ENCODE results near the gene CLEC19A.

Gene CLEC19A

DNA sequence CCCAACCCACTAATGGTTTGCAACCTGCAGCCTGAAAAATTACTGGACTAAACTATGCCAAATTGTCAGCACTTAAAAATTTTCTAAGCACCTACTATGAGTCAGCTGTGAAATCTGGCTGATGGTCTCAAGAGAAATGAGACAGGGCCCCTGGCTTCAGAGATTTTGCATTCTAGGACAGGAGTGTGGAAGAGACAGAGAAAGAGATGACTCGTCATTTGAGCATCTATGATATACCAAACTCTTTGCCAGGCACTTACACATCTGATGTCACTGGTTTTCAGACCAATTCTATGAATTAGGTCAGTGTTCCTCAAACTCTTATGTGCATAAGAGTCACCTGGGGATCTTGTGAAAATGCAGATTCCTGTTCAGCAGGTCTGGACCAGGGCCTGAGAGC lies 44.4 kb downstream of the CLEC19A start:
- DNase-seq = no peak

DNA sequence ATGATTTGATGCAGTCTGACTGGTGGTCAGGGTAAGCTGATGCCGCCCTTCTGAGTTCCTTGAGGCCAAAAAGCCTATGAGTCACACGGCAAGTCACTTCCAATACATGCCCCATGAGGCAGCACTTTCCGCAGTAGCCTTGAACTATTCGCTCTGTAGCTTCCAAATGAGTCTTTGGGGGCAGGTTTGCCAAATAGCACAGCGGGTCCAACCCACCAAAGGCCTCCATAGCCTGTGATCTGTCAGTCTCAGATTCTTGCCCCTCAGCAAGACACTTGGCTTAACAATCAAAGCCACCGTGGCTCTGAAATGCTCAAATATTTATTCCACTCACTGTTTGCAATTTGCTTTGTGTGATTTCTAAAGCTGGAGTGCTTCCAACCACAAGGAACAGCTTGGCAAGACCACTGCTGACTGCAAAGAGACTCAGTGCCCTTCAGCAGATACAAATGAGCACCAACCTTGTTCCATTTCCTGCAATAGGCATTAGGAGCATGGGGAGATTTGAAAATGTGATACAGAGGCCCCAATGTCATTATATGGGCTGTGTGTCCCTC lies 45.4 kb downstream of the CLEC19A start:
- no peak for DNase-seq

DNA sequence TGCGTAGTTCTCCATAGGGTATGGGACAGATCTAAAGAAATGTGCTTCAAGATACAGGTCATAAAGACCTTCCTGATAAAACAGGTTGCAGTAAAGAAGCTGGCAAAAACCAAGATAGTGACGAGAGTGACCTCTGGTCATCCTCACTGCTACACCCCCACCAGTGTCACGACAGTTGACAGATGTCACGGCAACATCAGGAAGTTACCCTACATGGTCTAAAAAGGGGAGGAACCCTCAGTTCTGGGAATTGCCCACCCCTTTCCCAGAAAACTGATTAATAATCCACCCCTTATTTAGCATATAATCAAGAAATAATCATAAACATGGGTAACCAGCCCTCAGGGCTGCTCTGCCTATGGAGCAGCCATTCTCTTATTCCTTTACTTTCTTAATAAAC lies 46.3 kb downstream of the CLEC19A start:
- DNase-seq = no peak

DNA sequence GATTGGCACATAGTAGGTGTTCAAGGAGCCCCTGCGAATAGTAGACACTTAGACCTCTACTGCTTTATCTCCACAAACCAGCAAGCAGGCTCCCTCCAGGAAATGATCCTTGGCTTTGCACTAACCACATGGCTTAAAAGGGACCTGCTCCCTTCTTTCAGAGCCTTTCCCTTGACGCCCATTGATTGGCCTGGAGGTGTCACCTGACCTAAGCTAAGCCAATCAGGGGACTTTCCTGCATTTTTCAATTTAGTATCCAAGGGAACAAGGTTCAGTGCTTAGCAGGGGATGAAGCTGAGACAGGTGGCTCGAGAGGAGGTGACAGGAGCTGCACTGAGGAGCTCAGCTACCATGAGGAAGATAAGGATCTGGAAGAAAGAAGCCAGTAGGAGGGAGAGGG lies 52.8 kb downstream of the CLEC19A start:
- no peak for DNase-seq

DNA sequence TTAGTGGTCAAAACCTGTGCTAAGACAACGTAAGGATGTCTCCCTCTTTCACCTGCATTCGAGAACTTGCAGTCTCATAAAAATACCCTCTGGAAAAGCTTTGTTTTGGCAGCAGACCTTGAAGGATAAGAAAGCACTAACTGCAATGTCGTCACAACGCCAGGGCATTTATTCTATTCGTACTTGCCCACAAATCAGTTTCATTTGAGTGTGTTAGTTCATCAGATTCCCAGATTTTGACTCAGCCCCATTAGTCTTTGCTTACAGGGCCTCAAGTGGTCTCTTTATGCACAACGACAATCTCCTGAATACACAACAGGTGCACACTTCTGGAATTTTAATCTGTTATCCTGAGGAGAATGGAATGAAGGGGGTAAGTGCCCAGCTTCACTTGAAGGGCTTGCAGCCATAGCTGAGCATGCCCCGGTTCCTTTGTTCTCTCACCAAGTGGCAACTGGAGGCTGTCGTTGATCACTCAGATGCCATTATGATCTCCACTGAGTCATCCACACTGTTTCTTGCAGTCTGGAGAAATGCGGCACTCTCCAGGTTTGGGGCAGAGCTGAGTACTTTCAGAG lies 58.8 kb downstream of the CLEC19A start:
- DNase-seq = no peak

DNA sequence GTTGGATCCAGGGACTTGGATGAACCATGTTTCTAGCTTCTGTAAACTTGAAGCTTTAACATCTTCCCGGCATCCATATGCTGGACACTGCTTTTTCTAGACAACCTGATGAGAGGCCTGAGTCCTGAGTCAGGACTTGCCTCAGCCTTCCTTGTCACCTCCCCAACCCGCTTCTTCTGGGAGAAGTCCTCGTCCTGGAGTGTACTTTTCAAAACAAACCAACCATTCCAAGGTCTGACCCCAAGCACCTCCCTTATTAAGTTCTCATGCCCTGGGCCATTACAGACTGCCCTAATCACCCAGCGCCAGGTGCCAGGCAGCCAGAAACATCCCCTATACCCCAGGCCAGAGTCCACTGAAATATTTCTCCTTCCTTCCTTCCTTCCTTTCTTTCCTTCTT lies 59.4 kb downstream of the CLEC19A start:
- no peak for DNase-seq

DNA sequence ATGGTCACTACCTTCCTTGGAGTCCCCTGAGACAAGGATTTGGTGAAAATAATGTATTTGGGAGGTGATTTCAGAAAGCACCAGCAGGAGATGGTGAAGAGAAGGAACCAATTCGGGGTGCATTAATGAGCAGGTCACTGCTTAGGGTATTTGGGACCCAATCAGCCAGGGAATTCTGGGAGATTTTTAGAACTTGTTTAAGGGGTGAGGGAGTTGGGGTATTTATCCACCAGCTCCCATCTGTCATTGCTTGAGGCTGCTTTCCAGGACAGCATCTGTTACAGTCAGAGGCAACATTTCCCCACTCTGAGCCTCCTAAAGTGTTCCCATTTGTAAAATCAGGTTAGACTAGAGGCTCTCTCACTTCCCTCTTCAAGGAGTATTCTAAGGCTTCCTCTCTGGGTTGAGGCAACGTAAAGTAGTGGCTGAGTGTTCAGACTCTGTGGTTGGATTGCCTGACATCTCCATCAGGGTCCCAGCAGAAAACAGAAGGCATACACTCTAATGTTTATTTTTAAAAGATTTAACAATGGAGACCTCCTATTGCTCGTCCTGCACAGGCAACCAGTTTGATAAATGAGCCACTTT lies 60.9 kb downstream of the CLEC19A start:
- no peak for DNase-seq

DNA sequence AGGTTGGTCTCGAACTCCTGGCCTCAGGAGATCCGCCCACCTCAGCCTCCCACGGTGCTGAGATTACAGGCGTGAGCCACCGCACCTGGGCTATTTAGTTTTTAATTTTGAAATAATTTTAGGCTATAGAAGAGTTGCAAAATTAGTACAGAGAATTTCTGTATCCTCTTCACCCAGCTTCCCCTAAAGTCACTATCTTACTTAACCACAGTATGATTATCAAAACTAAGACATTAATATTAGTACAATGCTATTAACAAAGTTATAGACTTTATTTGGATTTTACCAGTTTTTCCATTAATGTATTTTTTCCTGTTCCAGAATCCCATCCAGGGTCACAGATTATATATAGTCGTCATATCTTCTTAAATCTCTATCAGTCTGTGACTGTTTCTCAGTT lies 62.6 kb downstream of the CLEC19A start:
- no peak for DNase-seq

DNA sequence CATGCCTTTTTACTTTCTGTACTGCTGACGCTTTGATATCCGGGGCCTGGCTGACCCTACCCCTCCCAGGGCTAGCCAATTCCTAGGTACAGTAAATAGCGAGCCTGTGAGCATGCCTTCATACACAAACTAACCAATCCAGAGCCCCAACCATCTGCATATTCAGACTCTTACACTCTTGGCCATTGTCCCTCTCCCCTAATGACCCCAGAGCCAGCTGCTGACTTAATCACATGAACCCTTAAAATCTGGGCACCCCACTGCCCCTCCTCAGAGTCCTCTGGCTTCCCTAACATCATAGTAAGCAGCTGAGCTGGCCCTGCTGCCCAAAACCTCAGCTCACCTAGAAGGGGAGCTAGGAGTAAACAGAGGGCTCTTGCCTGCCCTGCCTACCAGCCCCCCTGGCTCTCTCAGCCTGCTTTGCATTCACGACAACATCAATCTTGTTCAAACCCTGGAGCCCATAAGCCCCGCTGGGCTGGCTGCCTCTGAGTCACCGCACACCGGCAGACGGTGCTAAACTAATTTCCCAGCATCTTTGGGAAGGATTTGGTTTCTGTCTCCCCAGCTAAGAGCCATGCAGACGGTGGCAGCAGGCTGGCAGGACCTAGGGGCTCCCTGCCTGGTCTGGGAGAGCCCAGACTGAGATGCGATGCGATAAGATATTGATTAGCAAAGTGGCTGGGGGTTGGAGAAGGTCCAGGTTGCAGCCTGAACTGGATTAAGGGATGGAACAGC lies 63.2 kb downstream of the CLEC19A start:
- no peak for DNase-seq

DNA sequence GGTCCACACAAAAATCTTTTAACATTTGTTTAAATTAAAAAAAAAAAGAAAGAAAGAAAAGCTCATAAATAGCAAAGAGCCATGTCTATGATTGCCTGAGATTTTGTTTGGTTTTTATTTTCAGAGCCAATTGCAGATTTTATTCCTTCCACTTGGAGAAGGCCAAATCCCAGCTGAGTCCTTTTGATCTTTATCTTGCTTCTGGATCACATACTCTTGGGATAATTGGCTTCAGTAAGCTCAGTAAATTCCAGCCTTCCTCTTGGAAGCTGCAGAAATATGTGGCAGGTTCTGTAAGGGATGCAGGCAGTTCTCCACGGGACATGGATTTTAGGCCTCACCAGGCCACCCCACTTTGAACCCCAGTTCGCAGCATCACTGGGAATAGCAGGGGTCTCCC lies 68.8 kb downstream of the CLEC19A start:
- DNase-seq = no peak

DNA sequence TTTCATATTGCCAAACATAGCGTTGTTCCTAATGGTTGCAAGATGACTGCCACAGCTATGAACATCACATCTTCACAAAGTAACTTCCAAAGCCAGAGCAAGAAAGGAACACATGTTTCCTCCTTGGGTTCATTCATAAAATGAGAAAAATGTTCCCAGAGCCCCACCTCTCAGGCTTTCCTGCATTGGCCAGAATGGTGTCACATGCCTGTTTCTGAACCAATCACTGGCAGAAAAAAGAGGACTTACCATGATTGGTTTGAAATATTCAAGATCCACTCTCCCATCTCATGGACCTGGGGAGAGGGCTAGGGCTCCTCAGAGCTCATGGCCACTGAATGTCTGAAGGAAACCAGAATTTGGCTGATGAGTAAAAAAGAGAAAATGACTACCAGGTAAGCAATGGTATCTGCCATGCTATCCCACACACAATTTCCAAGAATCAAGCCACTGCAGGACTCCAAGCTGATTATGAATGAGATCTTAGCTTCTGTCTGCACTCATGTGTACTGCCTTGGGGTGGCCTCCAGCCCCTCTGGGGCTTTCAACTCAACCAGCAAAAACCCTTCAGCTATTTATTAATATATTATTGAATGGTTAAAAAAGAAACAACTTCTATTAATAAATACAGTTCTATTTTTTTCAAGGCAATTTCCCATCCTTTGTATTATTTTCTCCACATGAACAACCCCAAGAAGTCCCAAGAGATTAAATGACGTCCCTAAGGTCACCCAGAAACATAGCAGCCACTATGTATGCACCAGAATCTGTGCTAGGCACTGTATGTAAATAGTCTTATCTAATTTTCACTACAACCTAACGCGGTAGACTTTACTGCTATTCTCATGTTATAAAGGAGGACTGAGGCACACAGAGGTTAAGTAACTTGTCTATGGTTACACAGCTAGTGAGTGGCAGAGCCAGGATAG lies 70.8 kb downstream of the CLEC19A start:
- no peak for DNase-seq

DNA sequence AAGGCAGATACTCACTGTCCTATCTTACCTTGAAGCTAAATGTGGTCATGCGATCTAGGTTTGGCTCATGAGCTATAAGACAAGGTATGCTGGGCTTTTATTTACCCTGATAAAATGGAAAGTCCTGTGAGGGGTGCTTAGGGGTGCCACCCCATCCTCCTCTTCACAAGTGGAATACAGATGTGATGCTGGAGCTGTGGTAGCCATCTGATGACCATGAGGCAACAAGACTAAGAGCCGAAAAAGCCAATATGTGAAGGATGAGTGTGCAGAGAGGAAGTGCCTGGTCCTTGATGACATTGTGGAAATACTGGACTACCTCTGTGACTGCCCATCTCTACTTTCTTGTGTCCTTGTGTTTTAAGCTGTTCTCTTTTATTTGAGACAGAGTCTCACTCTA lies 74.0 kb downstream of the CLEC19A start:
- no peak for DNase-seq
